ENCODE data around the gene C16orf89.

Gene C16orf89

GRCh38 chr16:5028950-5029475 is 36.7 kb downstream of the C16orf89 start:
- H3K4me1 ChIP-seq: peaks cover 0 to 13% (median 9%) of the 10 kb centered on the region in 4 donors
- TF ChIP-seq, protein P1, sequence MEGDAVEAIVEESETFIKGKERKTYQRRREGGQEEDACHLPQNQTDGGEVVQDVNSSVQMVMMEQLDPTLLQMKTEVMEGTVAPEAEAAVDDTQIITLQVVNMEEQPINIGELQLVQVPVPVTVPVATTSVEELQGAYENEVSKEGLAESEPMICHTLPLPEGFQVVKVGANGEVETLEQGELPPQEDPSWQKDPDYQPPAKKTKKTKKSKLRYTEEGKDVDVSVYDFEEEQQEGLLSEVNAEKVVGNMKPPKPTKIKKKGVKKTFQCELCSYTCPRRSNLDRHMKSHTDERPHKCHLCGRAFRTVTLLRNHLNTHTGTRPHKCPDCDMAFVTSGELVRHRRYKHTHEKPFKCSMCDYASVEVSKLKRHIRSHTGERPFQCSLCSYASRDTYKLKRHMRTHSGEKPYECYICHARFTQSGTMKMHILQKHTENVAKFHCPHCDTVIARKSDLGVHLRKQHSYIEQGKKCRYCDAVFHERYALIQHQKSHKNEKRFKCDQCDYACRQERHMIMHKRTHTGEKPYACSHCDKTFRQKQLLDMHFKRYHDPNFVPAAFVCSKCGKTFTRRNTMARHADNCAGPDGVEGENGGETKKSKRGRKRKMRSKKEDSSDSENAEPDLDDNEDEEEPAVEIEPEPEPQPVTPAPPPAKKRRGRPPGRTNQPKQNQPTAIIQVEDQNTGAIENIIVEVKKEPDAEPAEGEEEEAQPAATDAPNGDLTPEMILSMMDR (IDR thresholded peaks at IDR 0.05): no peak
- H3K36me3 ChIP-seq: peaks cover 0 to 62% (median 0%) of the 10 kb centered on the region in 3 donors
- intact Hi-C loops (cut with DNase I; ENCODE audit: low total_unique reads): no loop called here
- no peak overlapping the region for H3K4me3 ChIP-seq
- no peaks in the 10 kb centered on the region for H3K27me3 ChIP-seq
- H3K27ac ChIP-seq: no peak overlapping the region
- DNase-seq: no peak
- no peaks in the 10 kb centered on the region for H3K9me3 ChIP-seq

GRCh38 chr16:5027575-5028235 is 38.1 kb downstream of the C16orf89 start:
- no peak for DNase-seq
- intact Hi-C loops (cut with DNase I; ENCODE audit: low total_unique reads): no loop called here
- H3K9me3 ChIP-seq: no peaks in the 10 kb centered on the region
- TF ChIP-seq, protein P1 (IDR thresholded peaks at IDR 0.05): no peak
- peaks cover 0 to 1% of the 10 kb centered on the region in 2 donors for H3K27me3 ChIP-seq
- no peak overlapping the region for H3K4me3 ChIP-seq
- no peak overlapping the region for H3K27ac ChIP-seq
- H3K36me3 ChIP-seq: peaks cover 0 to 62% (median 0%) of the 10 kb centered on the region in 3 donors
- peaks cover 0 to 6% (median 3%) of the 10 kb centered on the region in 4 donors for H3K4me1 ChIP-seq

- intact Hi-C loops (cut with DNase I; ENCODE audit: low total_unique reads): no loop called here
- no peak for DNase-seq
- TF ChIP-seq, protein P1 (IDR thresholded peaks at IDR 0.05): no peak
- H3K9me3 ChIP-seq: no peaks in the 10 kb centered on the region
- peaks cover 0 to 62% (median 0%) of the 10 kb centered on the region in 3 donors for H3K36me3 ChIP-seq
- H3K4me3 ChIP-seq: no peak overlapping the region
- peaks cover 0 to under 1% (median 0%) of the 10 kb centered on the region in 4 donors for H3K4me1 ChIP-seq
- H3K27ac ChIP-seq: no peak overlapping the region
- peaks cover 0 to 3% of the 10 kb centered on the region in 2 donors for H3K27me3 ChIP-seq
These were observed 38.7 kb downstream of the C16orf89 start for GRCh38 chr16:5027086-5027485.

- Histone ChIP-seq H3K36me3 (peaks cover 0 to 62% (median 0%) of the 10 kb centered on the region in 3 donors), H3K27me3 (peaks cover 0 to 7% of the 10 kb centered on the region in 2 donors), H3K27ac (no peak overlapping the region), H3K4me1 (no peaks in the 10 kb centered on the region), H3K4me3 (no peak overlapping the region), H3K9me3 (no peaks in the 10 kb centered on the region)
- intact Hi-C loops (cut with DNase I; ENCODE audit: low total_unique reads): no loop called here
- no peak for DNase-seq
- TF ChIP-seq, protein P1 (IDR thresholded peaks at IDR 0.05): no peak
These were observed 39.1 kb downstream of the C16orf89 start for GRCh38 chr16:5026664-5027063.

GRCh38 chr16:5025171-5025632 is 40.6 kb downstream of the C16orf89 start:
- no peak for DNase-seq
- H3K9me3 ChIP-seq: no peaks in the 10 kb centered on the region
- H3K36me3 ChIP-seq: peaks cover 0 to 49% (median 0%) of the 10 kb centered on the region in 3 donors
- peaks cover 0 to 9% of the 10 kb centered on the region in 2 donors for H3K27me3 ChIP-seq
- no peak overlapping the region for H3K27ac ChIP-seq
- no peaks in the 10 kb centered on the region for H3K4me1 ChIP-seq
- TF ChIP-seq, protein P1 (IDR thresholded peaks at IDR 0.05): no peak
- H3K4me3 ChIP-seq: no peak overlapping the region
- intact Hi-C loops (cut with DNase I; ENCODE audit: low total_unique reads): no loop called here
